ENCODE results near the gene EGFL6.

Gene EGFL6

GRCh38 chrX:13605611-13606010, 36.2 kb downstream of the EGFL6 start:
- Histone ChIP-seq H3K4me1 (ENCODE audit: low read length) (no peaks in the 10 kb centered on the region), H3K9ac (ENCODE audit: low read length) (no peak overlapping the region), H2AFZ (ENCODE audit: low read length) (no peak overlapping the region), H3F3A (ENCODE audit: insufficient read depth, low read length) (no peaks in the 10 kb centered on the region), H3K27ac (ENCODE audit: low read length) (no peak overlapping the region), H3K36me3 (replicated peaks; ENCODE audit: insufficient read depth, low read length) (no peaks in the 10 kb centered on the region), H3K27me3 (replicated peaks; ENCODE audit: insufficient read depth, low read length) (no peaks in the 10 kb centered on the region), H3K4me2 (ENCODE audit: low read depth, low read length) (no peak overlapping the region), H3K4me3 (ENCODE audit: low read length) (no peak overlapping the region), H3K79me2 (ENCODE audit: low read length) (no peaks in the 10 kb centered on the region), H4K20me1 (ENCODE audit: insufficient read depth, low read length) (no peaks in the 10 kb centered on the region), H3K9me3 (replicated peaks; ENCODE audit: insufficient read depth, low read length) (no peaks in the 10 kb centered on the region), H3K9me2 (replicated peaks; ENCODE audit: insufficient read depth, low read length) (no peaks in the 10 kb centered on the region)
- no peak for DNase-seq
- TF ChIP-seq EZH2 (optimal IDR thresholded peaks at IDR 0.05; ENCODE audit: low read depth, low read length) (no peak), EZH2phosphoT487 (IDR thresholded peaks at IDR 0.05; ENCODE audit: low read length) (no peak), CTCF (IDR thresholded peaks at IDR 0.05; ENCODE audit: low read length) (no peak)

DNA sequence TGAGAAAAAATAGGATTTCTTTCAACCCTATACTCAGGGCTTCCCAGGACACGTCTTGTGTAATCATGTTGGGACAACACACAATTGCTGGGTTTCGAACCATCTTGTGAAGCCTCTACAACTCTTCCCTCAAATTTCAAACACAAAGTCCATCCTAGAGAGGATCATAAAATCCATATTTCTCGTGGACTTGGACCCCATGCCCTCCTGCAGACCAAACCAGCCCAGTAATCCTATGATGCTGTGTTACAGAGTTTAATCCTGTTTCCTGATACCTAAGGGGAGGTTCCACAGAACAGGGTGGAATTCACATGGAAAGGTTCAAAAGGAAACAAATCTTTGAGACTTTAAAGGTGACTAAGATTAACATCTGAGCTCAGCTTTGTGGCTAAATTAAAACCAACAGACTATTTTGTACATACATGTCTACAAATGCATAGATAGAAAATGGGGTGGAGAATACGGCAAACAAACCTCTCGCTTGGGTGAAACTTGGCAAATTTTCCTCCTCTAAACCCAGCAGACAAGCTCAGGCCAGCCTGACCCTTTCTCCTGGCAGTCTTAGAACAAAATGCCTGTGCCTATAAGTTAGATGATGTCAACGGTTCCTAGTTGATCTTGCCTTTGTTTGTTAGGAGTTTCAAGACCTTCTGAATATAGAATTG, 38.1 kb downstream of the EGFL6 start:
- Histone ChIP-seq H3K9me2 (replicated peaks; ENCODE audit: insufficient read depth, low read length) (no peaks in the 10 kb centered on the region), H4K20me1 (ENCODE audit: insufficient read depth, low read length) (no peaks in the 10 kb centered on the region), H3K27me3 (replicated peaks; ENCODE audit: insufficient read depth, low read length) (no peaks in the 10 kb centered on the region), H3K4me2 (ENCODE audit: low read depth, low read length) (no peak overlapping the region), H3K27ac (ENCODE audit: low read length) (no peak overlapping the region), H3K36me3 (replicated peaks; ENCODE audit: insufficient read depth, low read length) (no peaks in the 10 kb centered on the region), H2AFZ (ENCODE audit: low read length) (no peak overlapping the region), H3K9me3 (replicated peaks; ENCODE audit: insufficient read depth, low read length) (no peaks in the 10 kb centered on the region), H3K9ac (ENCODE audit: low read length) (no peak overlapping the region), H3F3A (ENCODE audit: insufficient read depth, low read length) (no peaks in the 10 kb centered on the region), H3K4me3 (ENCODE audit: low read length) (no peak overlapping the region), H3K4me1 (ENCODE audit: low read length) (no peaks in the 10 kb centered on the region), H3K79me2 (ENCODE audit: low read length) (no peaks in the 10 kb centered on the region)
- TF ChIP-seq EZH2phosphoT487 (IDR thresholded peaks at IDR 0.05; ENCODE audit: low read length), result no peak
- no peak for DNase-seq

DNA sequence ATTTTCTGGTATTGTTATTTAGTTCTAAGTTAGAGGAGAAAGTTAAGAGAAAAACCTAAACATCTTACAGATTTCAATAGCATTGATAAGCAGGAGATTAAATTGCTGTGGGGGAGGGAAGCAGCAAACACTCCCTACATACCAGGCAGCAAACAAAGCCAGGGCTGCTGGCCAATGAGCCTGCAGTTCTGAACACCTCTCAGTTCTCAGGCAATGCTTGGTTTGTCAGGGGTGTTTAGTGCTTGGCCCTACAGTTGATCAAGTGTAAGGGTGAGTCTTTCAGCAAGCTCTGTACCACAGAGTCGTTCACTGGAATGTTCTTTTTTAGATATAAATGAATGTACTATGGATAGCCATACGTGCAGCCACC, 38.6 kb downstream of the EGFL6 start:
- Histone ChIP-seq H3F3A (ENCODE audit: insufficient read depth, low read length) (no peaks in the 10 kb centered on the region), H3K9ac (ENCODE audit: low read length) (no peak overlapping the region), H3K9me2 (replicated peaks; ENCODE audit: insufficient read depth, low read length) (no peaks in the 10 kb centered on the region), H3K4me3 (ENCODE audit: low read length) (no peak overlapping the region), H3K9me3 (replicated peaks; ENCODE audit: insufficient read depth, low read length) (no peaks in the 10 kb centered on the region), H3K79me2 (ENCODE audit: low read length) (no peaks in the 10 kb centered on the region), H3K36me3 (replicated peaks; ENCODE audit: insufficient read depth, low read length) (no peaks in the 10 kb centered on the region), H3K27ac (ENCODE audit: low read length) (no peak overlapping the region), H4K20me1 (ENCODE audit: insufficient read depth, low read length) (no peaks in the 10 kb centered on the region), H3K4me1 (ENCODE audit: low read length) (no peaks in the 10 kb centered on the region), H3K4me2 (ENCODE audit: low read depth, low read length) (no peak overlapping the region), H3K27me3 (replicated peaks; ENCODE audit: insufficient read depth, low read length) (no peaks in the 10 kb centered on the region), H2AFZ (ENCODE audit: low read length) (no peak overlapping the region)
- DNase-seq, result no peak
- TF ChIP-seq CTCF (IDR thresholded peaks at IDR 0.05; ENCODE audit: low read length) (no peak), EZH2phosphoT487 (IDR thresholded peaks at IDR 0.05; ENCODE audit: low read length) (no peak), EZH2 (optimal IDR thresholded peaks at IDR 0.05; ENCODE audit: low read depth, low read length) (no peak)

- H3K27ac ChIP-seq (ENCODE audit: low read length), result no peak overlapping the region
- H2AFZ ChIP-seq (ENCODE audit: low read length), result no peak overlapping the region
- no peak overlapping the region for H3K9ac ChIP-seq (ENCODE audit: low read length)
- TF ChIP-seq EZH2 (optimal IDR thresholded peaks at IDR 0.05; ENCODE audit: low read depth, low read length), result no peak
- no peak for TF ChIP-seq EZH2phosphoT487 (IDR thresholded peaks at IDR 0.05; ENCODE audit: low read length)
- TF ChIP-seq CTCF (IDR thresholded peaks at IDR 0.05; ENCODE audit: low read length), result no peak
- H3K4me1 ChIP-seq (ENCODE audit: low read length), result no peaks in the 10 kb centered on the region
- no peaks in the 10 kb centered on the region for H3K9me3 ChIP-seq (replicated peaks; ENCODE audit: insufficient read depth, low read length)
- H3K27me3 ChIP-seq (replicated peaks; ENCODE audit: insufficient read depth, low read length), result no peaks in the 10 kb centered on the region
- H3K4me3 ChIP-seq (ENCODE audit: low read length), result no peak overlapping the region
- H3F3A ChIP-seq (ENCODE audit: insufficient read depth, low read length), result no peaks in the 10 kb centered on the region
- no peaks in the 10 kb centered on the region for H3K36me3 ChIP-seq (replicated peaks; ENCODE audit: insufficient read depth, low read length)
- H3K9me2 ChIP-seq (replicated peaks; ENCODE audit: insufficient read depth, low read length), result no peaks in the 10 kb centered on the region
- no peak for DNase-seq
- no peaks in the 10 kb centered on the region for H4K20me1 ChIP-seq (ENCODE audit: insufficient read depth, low read length)
- H3K4me2 ChIP-seq (ENCODE audit: low read depth, low read length), result no peak overlapping the region
- no peaks in the 10 kb centered on the region for H3K79me2 ChIP-seq (ENCODE audit: low read length)
Measured at GRCh38 chrX:13614154-13614553, 44.8 kb downstream of the EGFL6 start.

Measured in MM.1S (cell line).